Breast epithelium (tissue), 3 donors: Measurements from ENCODE around the gene NECTIN4.

ENCODE experiments used
- POLR2AphosphoS5 ChIP-seq, 3 donors: sonication (generic); formaldehyde crosslinking; IDR thresholded peaks; one replicate each; pipeline ENCODE4 v1.6.1; 2017; ENCODE audit warnings: antibody characterized with exemption in 3 of 3
- TF ChIP-seq, protein P1 (sequence below), 3 donors: fragments of 450-650 bp; IDR thresholded peaks; one replicate each; pipeline ENCODE4 v1.5.1; 2016 to 2017; ENCODE audit warnings: antibody characterized with exemption in 3 of 3, mild to moderate bottlenecking in 3 of 3, moderate library complexity in 3 of 3

DNA sequence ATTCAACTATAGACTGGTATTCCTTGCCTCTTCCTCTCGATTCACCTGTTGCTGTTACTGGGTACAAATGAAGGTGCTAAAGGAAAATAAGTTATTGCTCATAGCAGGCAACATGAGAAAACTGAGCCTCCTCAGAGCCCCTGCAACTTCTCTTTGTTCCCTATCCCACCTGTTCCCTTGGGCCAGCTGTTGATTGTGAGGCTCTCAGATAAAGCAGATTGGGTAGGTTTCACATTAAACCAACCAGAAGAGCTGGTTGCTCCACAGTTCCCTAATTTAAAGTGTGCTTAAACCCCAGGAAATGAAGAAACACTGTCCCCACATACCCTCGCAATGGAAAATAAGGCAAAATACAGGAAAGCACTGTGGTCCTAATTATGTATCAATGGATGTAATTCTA lies 38.3 kb upstream of the NECTIN4 start:
- TF ChIP-seq, protein P1, sequence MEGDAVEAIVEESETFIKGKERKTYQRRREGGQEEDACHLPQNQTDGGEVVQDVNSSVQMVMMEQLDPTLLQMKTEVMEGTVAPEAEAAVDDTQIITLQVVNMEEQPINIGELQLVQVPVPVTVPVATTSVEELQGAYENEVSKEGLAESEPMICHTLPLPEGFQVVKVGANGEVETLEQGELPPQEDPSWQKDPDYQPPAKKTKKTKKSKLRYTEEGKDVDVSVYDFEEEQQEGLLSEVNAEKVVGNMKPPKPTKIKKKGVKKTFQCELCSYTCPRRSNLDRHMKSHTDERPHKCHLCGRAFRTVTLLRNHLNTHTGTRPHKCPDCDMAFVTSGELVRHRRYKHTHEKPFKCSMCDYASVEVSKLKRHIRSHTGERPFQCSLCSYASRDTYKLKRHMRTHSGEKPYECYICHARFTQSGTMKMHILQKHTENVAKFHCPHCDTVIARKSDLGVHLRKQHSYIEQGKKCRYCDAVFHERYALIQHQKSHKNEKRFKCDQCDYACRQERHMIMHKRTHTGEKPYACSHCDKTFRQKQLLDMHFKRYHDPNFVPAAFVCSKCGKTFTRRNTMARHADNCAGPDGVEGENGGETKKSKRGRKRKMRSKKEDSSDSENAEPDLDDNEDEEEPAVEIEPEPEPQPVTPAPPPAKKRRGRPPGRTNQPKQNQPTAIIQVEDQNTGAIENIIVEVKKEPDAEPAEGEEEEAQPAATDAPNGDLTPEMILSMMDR (IDR thresholded peaks at IDR 0.05) = no peak
- TF ChIP-seq POLR2AphosphoS5 (IDR thresholded peaks at IDR 0.05) = no peak
